K562 (cell line): Measurements from ENCODE around the gene FDX2. TPM values are rescaled to one million over a fixed set of nuclear protein-coding genes. Genes with fewer than 3 reads are reported as not detected.

Source experiments
- BACH1 ChIP-seq: fragments of 200-800 bp; sonication (Bioruptor generic); IDR thresholded peaks from 2 replicates; pipeline ENCODE4 v1.6.1; 2016; ENCODE audit warnings: missing genetic modification characterization, missing compliant biosample characterization
- CCAR2 ChIP-seq: fragments of 200-400 bp; formaldehyde crosslinking; IDR thresholded peaks from 2 replicates; pipeline ENCODE4 v1.6.1; 2017; ENCODE audit warnings: mild to moderate bottlenecking, low read depth, low read length
- JUNB ChIP-seq: fragments of 450-650 bp; formaldehyde crosslinking; conservative IDR thresholded peaks from 2 replicates; pipeline ENCODE4 v1.4.0; 2020; ENCODE audit warnings: mild to moderate bottlenecking
- MCM7 ChIP-seq, 2 experiments: fragments of 450-650 bp; IDR thresholded peaks; 2 replicates each; pipeline ENCODE4 v1.6.1; 2016 to 2018
- NR2C1 ChIP-seq, 2 experiments: fragments of 450-650 bp; IDR thresholded peaks; 2 replicates each; pipeline ENCODE4 v1.6.1; 2017; ENCODE audit warnings: mild to moderate bottlenecking in 2 of 2, antibody characterized with exemption in 1 of 2, inconsistent platforms in 1 of 2, missing compliant biosample characterization in 1 of 2, missing genetic modification characterization in 1 of 2
- NR3C1 ChIP-seq: sonication (generic); formaldehyde crosslinking; IDR thresholded peaks from 2 replicates; pipeline ENCODE4 v1.8.1; 2022; ENCODE audit warnings: missing genetic modification reagents
- RBM14 ChIP-seq: fragments of 200-400 bp; formaldehyde crosslinking; IDR thresholded peaks from 2 replicates; pipeline ENCODE4 v1.6.1; 2018; ENCODE audit warnings: low read depth, mild to moderate bottlenecking, low read length, moderate library complexity, borderline replicate concordance; ENCODE audit not compliant: insufficient read depth
- SMC3 ChIP-seq: conservative IDR thresholded peaks from 2 replicates; pipeline ENCODE4 v1.6.1; 2011; ENCODE audit warnings: low read depth, low read length, improper control_type of control experiment; ENCODE audit not compliant: insufficient read depth
- TOE1 ChIP-seq, 2 experiments: fragments of 450-650 bp in 1 of 2; sonication (generic) in 1 of 2; formaldehyde crosslinking in 1 of 2; IDR thresholded peaks; 2 replicates each; pipeline versions ENCODE4 v1.7.1 to v1.8.0; 2016 to 2022; ENCODE audit warnings: borderline replicate concordance in 2 of 2, mild to moderate bottlenecking in 2 of 2, antibody characterized with exemption in 1 of 2, inconsistent platforms in 1 of 2, low read depth in 1 of 2, missing genetic modification reagents in 1 of 2, moderate library complexity in 1 of 2
- ZNF551 ChIP-seq: fragments of 250-450 bp; sonication (Bioruptor Pico); IDR thresholded peaks from 2 replicates; pipeline ENCODE4 v1.5.0; 2021; ENCODE audit warnings: mild to moderate bottlenecking, moderate library complexity
- ZNF76 ChIP-seq: fragments of 250-450 bp; sonication (Bioruptor Pico); IDR thresholded peaks from 2 replicates; pipeline ENCODE4 v1.4.0; 2020; ENCODE audit warnings: mild to moderate bottlenecking, moderate library complexity, borderline replicate concordance
- polyA plus RNA-seq, 8 experiments: library from polyadenylated mRNA; depleted of rRNA in 4 of 8; stranded (reverse) in 5 of 8; unstranded in 3 of 8; fragments of >200 nt; fragmentation: Nextera tagmentation in 2 of 8; fragmentation: Illumina TruSeq in 1 of 8; extraction: Ambion mirVana in 2 of 8; extraction: Trizol in 1 of 8; gene quantifications; 2 replicates each; pipeline versions ENCODE4 v1.2.1 to v1.2.3, GENCODE V29; 2011 to 2014; ENCODE audit warnings: inconsistent platforms in 1 of 8, missing spikeins in 1 of 8
- total RNA-seq, 7 experiments: library from RNA; depleted of rRNA in 6 of 7; stranded (reverse); fragments of >200 nt in 6 of 7; fragmentation: Illumina TruSeq in 2 of 7; extraction: Trizol in 2 of 7; gene quantifications; 2 replicates each; pipeline versions ENCODE4 v1.2.1 to v1.2.3, GENCODE V29; 2011 to 2021; ENCODE audit warnings: low replicate concordance in 1 of 7
- TF ChIP-seq, protein P1 (sequence below): fragments of 150-350 bp; IDR thresholded peaks from 2 replicates; pipeline ENCODE4 v1.6.1; 2014; ENCODE audit warnings: low read depth, mild to moderate bottlenecking, low read length, borderline replicate concordance
- TF ChIP-seq, protein P2 (sequence below), 2 experiments: fragments of 150-350 bp in 1 of 2; IDR thresholded peaks; 2 replicates each; pipeline ENCODE4 v1.6.1; 2012 to 2016; ENCODE audit warnings: low read depth in 2 of 2, low read length in 2 of 2, mild to moderate bottlenecking in 1 of 2, moderate library complexity in 1 of 2
- TF ChIP-seq, protein P3 (sequence below): fragments of 450-650 bp; IDR thresholded peaks from 2 replicates; pipeline ENCODE4 v1.6.1; 2014; ENCODE audit warnings: low read depth, mild to moderate bottlenecking, moderate library complexity, borderline replicate concordance

The FDX2 gene
- total and polyA plus RNA-seq, 9 of the 15 experiments (the other 6 are each of a cell fraction or from before 2014, with no cell fraction given) = 2.5 to 49.8 (median 29.7) TPM

DNA sequence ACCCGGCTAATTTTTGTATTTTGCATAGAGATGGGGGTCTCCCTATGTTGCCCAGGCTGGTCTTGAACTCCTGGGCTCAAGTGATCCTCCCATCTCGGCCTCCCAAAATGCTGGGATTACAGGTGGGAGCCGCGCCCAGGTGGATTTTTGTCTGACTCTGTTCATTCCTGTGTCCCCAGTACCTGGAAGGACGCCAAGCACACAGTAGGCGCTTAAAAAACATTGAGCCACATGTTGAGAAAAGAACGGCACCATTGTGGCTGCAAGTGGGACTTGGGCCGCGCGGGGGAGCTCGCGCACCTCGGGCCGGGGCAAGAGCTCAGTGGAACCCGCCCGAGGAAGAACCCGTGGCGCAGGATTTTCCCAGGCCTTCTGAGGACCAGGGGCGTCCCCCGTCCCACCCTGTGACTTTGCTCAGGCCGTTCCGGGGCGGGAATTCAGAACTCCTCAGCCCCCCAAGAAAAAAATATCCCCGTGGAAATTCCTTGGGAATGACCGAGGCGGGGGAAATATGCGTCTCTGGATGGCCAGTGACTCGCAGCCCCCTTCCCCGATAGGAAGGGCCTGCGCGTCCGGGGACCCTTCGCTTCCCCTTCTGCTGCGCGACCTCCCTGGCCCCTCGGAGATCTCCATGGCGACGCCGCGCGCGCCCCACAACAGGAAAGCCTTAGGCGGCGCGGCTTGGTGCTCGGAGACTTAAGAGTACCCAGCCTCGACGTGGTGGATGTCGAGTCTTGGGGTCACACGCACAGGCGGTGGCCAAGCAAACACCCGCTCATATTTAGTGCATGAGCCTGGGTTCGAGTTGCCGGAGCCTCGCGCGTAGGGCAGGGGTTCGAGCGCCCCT lies 46.3 kb downstream of the FDX2 start (continued):
- TF ChIP-seq ZNF551 (CRISPR knock-in tag) = no peak
- peak; percentile 97 for TF ChIP-seq SMC3
- no peak; the same call in 1 of the 2 replicates for TF ChIP-seq TOE1 (IDR thresholded peaks at IDR 0.05; ENCODE audit: borderline replicate concordance)
- TF ChIP-seq TOE1 (CRISPR knock-in tag; IDR thresholded peaks at IDR 0.05; ENCODE audit: borderline replicate concordance, low read depth) = no peak
- no peak for TF ChIP-seq CCAR2
- TF ChIP-seq NR3C1 (CRISPR knock-in tag) = no peak
- TF ChIP-seq, protein P1, sequence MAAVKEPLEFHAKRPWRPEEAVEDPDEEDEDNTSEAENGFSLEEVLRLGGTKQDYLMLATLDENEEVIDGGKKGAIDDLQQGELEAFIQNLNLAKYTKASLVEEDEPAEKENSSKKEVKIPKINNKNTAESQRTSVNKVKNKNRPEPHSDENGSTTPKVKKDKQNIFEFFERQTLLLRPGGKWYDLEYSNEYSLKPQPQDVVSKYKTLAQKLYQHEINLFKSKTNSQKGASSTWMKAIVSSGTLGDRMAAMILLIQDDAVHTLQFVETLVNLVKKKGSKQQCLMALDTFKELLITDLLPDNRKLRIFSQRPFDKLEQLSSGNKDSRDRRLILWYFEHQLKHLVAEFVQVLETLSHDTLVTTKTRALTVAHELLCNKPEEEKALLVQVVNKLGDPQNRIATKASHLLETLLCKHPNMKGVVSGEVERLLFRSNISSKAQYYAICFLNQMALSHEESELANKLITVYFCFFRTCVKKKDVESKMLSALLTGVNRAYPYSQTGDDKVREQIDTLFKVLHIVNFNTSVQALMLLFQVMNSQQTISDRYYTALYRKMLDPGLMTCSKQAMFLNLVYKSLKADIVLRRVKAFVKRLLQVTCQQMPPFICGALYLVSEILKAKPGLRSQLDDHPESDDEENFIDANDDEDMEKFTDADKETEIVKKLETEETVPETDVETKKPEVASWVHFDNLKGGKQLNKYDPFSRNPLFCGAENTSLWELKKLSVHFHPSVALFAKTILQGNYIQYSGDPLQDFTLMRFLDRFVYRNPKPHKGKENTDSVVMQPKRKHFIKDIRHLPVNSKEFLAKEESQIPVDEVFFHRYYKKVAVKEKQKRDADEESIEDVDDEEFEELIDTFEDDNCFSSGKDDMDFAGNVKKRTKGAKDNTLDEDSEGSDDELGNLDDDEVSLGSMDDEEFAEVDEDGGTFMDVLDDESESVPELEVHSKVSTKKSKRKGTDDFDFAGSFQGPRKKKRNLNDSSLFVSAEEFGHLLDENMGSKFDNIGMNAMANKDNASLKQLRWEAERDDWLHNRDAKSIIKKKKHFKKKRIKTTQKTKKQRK = no peak
- TF ChIP-seq, protein P2, sequence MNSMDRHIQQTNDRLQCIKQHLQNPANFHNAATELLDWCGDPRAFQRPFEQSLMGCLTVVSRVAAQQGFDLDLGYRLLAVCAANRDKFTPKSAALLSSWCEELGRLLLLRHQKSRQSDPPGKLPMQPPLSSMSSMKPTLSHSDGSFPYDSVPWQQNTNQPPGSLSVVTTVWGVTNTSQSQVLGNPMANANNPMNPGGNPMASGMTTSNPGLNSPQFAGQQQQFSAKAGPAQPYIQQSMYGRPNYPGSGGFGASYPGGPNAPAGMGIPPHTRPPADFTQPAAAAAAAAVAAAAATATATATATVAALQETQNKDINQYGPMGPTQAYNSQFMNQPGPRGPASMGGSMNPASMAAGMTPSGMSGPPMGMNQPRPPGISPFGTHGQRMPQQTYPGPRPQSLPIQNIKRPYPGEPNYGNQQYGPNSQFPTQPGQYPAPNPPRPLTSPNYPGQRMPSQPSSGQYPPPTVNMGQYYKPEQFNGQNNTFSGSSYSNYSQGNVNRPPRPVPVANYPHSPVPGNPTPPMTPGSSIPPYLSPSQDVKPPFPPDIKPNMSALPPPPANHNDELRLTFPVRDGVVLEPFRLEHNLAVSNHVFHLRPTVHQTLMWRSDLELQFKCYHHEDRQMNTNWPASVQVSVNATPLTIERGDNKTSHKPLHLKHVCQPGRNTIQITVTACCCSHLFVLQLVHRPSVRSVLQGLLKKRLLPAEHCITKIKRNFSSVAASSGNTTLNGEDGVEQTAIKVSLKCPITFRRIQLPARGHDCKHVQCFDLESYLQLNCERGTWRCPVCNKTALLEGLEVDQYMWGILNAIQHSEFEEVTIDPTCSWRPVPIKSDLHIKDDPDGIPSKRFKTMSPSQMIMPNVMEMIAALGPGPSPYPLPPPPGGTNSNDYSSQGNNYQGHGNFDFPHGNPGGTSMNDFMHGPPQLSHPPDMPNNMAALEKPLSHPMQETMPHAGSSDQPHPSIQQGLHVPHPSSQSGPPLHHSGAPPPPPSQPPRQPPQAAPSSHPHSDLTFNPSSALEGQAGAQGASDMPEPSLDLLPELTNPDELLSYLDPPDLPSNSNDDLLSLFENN (IDR thresholded peaks at IDR 0.05; ENCODE audit: low read depth in 2 of 2, low read length in 2 of 2) = no peak
- no peak for TF ChIP-seq JUNB (CRISPR knock-in tag)
- no peak for TF ChIP-seq RBM14
- no peak for TF ChIP-seq MCM7 (IDR thresholded peaks at IDR 0.05)
- TF ChIP-seq NR2C1 (IDR thresholded peaks at IDR 0.05) = no peak
- TF ChIP-seq NR2C1 (tag; IDR thresholded peaks at IDR 0.05) = no peak
- TF ChIP-seq ZNF76 (CRISPR knock-in tag) = no peak
- TF ChIP-seq, protein P3, sequence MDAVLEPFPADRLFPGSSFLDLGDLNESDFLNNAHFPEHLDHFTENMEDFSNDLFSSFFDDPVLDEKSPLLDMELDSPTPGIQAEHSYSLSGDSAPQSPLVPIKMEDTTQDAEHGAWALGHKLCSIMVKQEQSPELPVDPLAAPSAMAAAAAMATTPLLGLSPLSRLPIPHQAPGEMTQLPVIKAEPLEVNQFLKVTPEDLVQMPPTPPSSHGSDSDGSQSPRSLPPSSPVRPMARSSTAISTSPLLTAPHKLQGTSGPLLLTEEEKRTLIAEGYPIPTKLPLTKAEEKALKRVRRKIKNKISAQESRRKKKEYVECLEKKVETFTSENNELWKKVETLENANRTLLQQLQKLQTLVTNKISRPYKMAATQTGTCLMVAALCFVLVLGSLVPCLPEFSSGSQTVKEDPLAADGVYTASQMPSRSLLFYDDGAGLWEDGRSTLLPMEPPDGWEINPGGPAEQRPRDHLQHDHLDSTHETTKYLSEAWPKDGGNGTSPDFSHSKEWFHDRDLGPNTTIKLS = peak; percentile 51; the same call in 1 of the 2 replicates
- TF ChIP-seq BACH1 = no peak
